Stimulated activated CD8-positive, alpha-beta memory T cell treated with anti-CD3 and anti-CD28 coated beads, Interleukin-15, amount 100 ng/mL, for 1 hour (primary cell): ENCODE data around the gene ABCA10.
"Not testable (repeated sequence)": the region's sequence is repeated elsewhere in the genome, so short reads cannot be mapped to it uniquely, and the experiment has no call there.

Source experiments
- DNase-seq: peaks from one replicate; pipeline ENCODE4 v3.0.0-alpha.2; 2020; ENCODE audit warnings: low read depth

The ABCA10 gene

GRCh38 chr17:69223809-69224208, 4.8 kb downstream of the ABCA10 start:
- no peak for DNase-seq

GRCh38 chr17:69222707-69223258, 5.8 kb downstream of the ABCA10 start:
- DNase-seq = no peak

- DNase-seq = no peak
Measured at GRCh38 chr17:69220098-69220497, 8.5 kb downstream of the ABCA10 start.

- no peak for DNase-seq
Measured at GRCh38 chr17:69218986-69219385, 9.6 kb downstream of the ABCA10 start.

GRCh38 chr17:69213059-69213813, 15.4 kb downstream of the ABCA10 start:
- no peak for DNase-seq

GRCh38 chr17:69208640-69209039, 20.0 kb downstream of the ABCA10 start:
- no peak for DNase-seq

- no peak for DNase-seq
Measured at GRCh38 chr17:69207151-69207550, 21.5 kb downstream of the ABCA10 start.

GRCh38 chr17:69198238-69198637, 30.4 kb downstream of the ABCA10 start:
- DNase-seq = no peak

- not testable (repeated sequence) for DNase-seq
Measured at GRCh38 chr17:69196105-69196653, 32.4 kb downstream of the ABCA10 start.

DNA sequence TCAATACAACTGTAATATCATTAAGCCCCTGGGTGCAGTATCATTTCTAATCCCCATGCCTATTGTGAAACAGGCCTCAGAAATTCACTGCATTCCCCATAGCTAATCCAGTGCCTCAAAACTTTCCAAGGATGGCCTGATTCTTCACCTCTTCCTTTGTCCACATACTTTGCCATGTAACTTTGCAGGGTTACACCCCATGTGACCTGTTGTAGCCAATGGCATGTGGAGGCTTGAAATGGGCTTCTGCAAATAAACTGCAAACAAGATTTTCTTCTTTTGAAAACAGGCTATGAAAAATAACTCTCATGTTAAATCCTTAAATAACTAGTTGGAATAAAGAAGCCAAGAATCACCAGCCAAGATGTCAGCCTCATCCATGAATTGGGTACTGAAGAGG, 35.9 kb downstream of the ABCA10 start:
- no peak for DNase-seq

DNA sequence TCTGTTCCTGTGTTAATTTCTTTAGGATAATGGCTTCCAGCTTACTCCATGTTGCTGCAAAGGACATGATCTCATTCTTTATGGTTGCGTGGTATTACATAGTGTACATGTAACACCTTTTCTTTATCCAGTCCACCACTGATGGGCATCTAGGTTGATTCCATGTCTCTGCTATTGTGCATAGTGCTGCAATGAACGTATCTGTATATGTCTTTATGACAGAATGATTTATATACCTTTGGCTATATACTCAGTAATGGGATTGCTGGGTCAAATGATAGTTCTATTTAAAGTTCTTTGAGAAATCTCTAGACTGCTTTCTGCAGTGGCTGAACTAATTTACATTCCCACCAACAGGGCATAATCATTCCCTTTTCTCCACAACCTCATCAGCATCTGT, 39.8 kb downstream of the ABCA10 start:
- no peak for DNase-seq

GRCh38 chr17:69188064-69188463, 40.6 kb downstream of the ABCA10 start:
- DNase-seq = no peak

GRCh38 chr17:69187294-69187693, 41.3 kb downstream of the ABCA10 start:
- DNase-seq = no peak

GRCh38 chr17:69179227-69179952, 49.2 kb downstream of the ABCA10 start:
- DNase-seq = no peak

- DNase-seq = no peak
Measured at GRCh38 chr17:69176457-69176795, 52.2 kb downstream of the ABCA10 start.

- DNase-seq = no peak
Measured at GRCh38 chr17:69175625-69176456, 52.8 kb downstream of the ABCA10 start.

- no peak for DNase-seq
Measured at GRCh38 chr17:69175262-69175624, 53.4 kb downstream of the ABCA10 start.

DNA sequence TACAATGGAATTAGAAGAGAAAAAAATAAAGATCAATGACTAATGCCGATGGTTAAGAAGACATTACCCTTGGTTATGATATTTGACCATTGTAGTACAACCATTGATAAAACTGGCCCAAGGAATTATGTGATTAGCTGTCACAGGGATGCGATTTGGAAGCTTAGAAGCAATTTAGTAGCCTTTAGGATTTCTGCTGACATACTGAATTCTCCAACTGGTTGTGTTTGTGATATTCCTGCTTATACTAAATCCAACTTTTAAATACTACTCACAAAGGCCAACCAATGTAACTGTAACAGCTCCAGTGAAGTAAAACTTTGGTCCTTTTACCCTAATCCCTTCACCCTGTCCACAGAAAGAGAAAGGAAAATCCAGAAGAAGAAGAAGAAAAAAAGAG, 55.5 kb downstream of the ABCA10 start:
- DNase-seq = no peak

DNA sequence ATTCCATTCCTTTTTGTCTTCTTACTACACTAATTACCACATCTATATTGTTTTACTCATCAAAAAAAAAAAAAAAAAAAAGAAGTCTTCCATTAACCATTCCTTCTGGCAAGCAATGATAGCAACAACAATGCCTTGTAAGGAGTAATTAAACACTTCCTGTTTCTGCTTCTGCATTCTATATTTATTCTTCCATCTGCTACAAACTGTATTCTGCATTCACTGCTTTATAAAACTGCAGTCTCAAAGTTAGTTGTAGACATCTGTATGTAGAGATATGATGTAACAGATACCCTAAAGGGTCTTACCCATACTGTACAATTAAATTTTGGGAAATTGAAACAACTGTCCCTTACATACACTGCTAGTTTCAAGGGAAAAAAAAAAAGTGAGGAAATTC, 58.2 kb downstream of the ABCA10 start:
- DNase-seq = no peak

GRCh38 chr17:69168642-69169041, 60.0 kb downstream of the ABCA10 start:
- not testable (repeated sequence) for DNase-seq

DNA sequence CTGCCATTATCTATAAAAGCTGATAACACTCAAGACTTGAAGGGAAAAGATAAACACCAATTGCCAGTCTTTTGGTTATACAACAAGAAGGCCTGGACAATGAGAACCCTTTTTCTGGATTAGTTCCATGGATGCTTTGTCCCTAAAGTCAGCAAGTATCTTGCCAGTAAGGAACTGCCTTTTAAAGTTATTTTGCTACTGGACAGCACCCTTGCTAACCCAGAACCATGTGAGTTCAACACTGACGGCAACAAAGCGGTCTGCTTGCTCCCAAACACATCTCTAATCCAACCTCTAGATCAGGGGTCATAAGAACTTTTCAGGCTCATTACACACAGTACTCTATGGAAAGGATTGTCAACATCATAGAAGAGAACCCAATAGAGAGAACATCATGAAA, 61.7 kb downstream of the ABCA10 start:
- no peak for DNase-seq

DNA sequence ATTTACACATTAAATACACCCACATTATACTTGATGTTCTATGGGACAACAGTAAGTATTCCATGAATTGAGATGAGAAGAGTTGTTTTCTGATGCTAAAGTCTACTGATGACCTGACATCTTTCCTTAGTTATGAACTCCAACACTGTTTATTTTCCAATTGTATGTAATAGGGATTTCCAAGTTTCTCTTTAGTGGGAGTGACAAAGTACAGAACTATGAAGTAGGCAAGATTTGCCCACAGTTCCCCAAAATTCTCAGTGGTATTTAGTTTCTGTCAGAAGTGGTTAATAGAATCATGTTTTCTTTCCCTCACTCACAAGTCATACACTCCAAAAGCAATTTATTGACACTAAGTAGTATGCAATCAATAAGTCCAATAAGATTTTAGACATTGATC, 64.4 kb downstream of the ABCA10 start:
- DNase-seq = no peak
